SU-DHL-6 (cell line): ENCODE data around the gene NRXN2.
"Not testable (repeated sequence)": the region's sequence is repeated elsewhere in the genome, so short reads cannot be mapped to it uniquely, and the experiment has no call there.

Experiments used
- H2AFZ ChIP-seq: fragments of 200-600 bp; sonication (generic); 2 replicates; pipeline ENCODE4 v1.6.1; 2014; ENCODE audit warnings: low read depth, mild to moderate bottlenecking, moderate library complexity, mixed read lengths, antibody characterized with exemption, low read length; ENCODE audit not compliant: severe bottlenecking
- H3F3A ChIP-seq: fragments of 200-600 bp; shearing (Covaris generic); 2 replicates; pipeline ENCODE4 v1.6.0; 2016; ENCODE audit warnings: antibody characterized with exemption, mild to moderate bottlenecking; ENCODE audit not compliant: insufficient read depth
- H3K27ac ChIP-seq: fragments of 200-600 bp; sonication (generic); 2 replicates; pipeline ENCODE4 v1.5.1; 2016; ENCODE audit warnings: low read depth, mild to moderate bottlenecking, low read length, moderate library complexity, mixed read lengths
- H3K27me3 ChIP-seq: fragments of 200-600 bp; sonication (generic), shearing (Covaris generic); 2 replicates; pipeline ENCODE4 v1.6.0; 2014; ENCODE audit warnings: mild to moderate bottlenecking, low read length
- H3K36me3 ChIP-seq: fragments of 200-600 bp; sonication (generic); 2 replicates; pipeline ENCODE4 v1.6.1; 2014; ENCODE audit warnings: mild to moderate bottlenecking, low read length, mixed read lengths
- H3K4me2 ChIP-seq: fragments of 300-600, 200-600 bp; shearing (Covaris generic), sonication (generic); 2 replicates; pipeline ENCODE4 v1.6.0; 2014; ENCODE audit warnings: low read length, low read depth, mild to moderate bottlenecking; ENCODE audit not compliant: poor library complexity, severe bottlenecking
- H3K4me3 ChIP-seq: fragments of 200-600 bp; sonication (generic); 2 replicates; pipeline ENCODE4 v1.5.1; 2014; ENCODE audit warnings: antibody characterized with exemption, low read length, mild to moderate bottlenecking, mixed read lengths; ENCODE audit not compliant: insufficient read depth, poor library complexity, severe bottlenecking
- H3K79me2 ChIP-seq: fragments of 200-600 bp; sonication (generic); 2 replicates; pipeline ENCODE4 v1.6.1; 2014; ENCODE audit warnings: mild to moderate bottlenecking, low read length, moderate library complexity; ENCODE audit not compliant: insufficient read depth
- H3K9ac ChIP-seq: fragments of 200-600 bp; sonication (generic); 2 replicates; pipeline ENCODE4 v1.7.0; 2014; ENCODE audit warnings: mild to moderate bottlenecking, low read length
- H3K9me2 ChIP-seq: fragments of 200-600 bp; sonication (generic); replicated peaks from 2 replicates; pipeline ENCODE4 v1.6.1; 2014; ENCODE audit warnings: low read length; ENCODE audit not compliant: insufficient read depth
- H3K9me3 ChIP-seq: fragments of 200-600 bp; sonication (generic); 2 replicates; pipeline ENCODE4 v1.6.1; 2014; ENCODE audit warnings: low read length, mixed read lengths; ENCODE audit not compliant: insufficient read depth
- H4K20me1 ChIP-seq: fragments of 200-600 bp; sonication (generic); 2 replicates; pipeline ENCODE4 v1.6.1; 2014; ENCODE audit warnings: low read depth, mild to moderate bottlenecking, antibody characterized with exemption, low read length, moderate library complexity, mixed read lengths
- EZH2phosphoT487 ChIP-seq: fragments of 200-600 bp; sonication (generic), shearing (Covaris generic); conservative IDR thresholded peaks from 2 replicates; pipeline ENCODE4 v1.6.1; 2018; ENCODE audit warnings: mild to moderate bottlenecking, antibody characterized with exemption, low read length, moderate library complexity, mixed read lengths
- TF ChIP-seq, protein P1 (sequence below): fragments of 200-600 bp; sonication (generic); IDR thresholded peaks from one replicate; pipeline ENCODE4 v1.5.1; 2017; ENCODE audit warnings: antibody characterized with exemption, mild to moderate bottlenecking, low read length, moderate library complexity; ENCODE audit not compliant: insufficient read depth, poor library complexity, severe bottlenecking

NRXN2 gene

DNA sequence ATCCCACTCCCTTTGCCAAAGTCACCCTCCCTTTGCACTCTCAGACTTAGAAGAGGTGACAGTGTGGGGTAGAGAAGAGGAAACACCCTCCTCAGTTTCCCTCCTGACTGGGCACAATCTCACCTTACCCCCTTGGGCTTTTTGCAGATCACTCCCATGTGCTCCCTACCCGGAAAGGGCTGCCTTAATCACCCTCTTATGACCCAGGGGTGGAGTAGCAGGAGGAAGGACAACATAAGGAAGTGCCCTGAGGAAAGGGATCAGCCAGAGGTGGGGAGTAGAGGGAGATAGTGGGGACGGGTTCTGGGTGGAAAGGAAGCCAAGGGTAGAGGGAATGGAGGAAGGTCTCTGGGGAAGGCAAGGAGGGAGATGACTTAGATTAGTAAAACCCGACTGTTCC, 52.0 kb downstream of the NRXN2 start:
- H3K9ac ChIP-seq: no peak overlapping the region

DNA sequence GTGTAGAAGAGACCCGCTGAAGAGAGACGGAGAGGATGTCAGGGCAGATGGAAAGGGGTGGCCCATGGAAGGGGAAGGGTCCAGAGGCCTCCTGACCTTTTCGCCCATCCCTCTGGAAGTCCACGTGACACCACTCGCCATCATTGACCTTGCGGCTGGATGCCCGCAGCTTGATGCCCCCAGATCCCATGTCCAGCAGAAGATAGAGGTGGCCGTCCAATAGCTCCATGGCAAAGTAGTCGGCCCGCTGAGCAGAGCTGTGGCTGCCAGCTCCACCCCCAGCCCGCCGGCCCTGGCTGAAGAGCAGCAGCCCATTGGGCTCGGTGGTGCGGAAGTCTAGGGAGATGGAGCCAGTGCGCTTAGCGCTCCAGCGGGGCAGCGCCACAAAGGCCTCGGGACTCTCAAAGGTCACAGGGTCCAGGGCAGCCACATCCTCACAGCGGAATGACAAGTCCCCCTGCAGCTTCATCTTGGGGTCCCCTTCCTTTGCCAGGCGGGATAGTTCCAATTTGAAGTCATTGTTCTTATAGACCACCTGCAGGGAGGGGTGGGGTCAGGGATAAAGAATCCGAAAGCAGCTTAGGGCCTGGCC, 55.7 kb downstream of the NRXN2 start:
- no peak for TF ChIP-seq EZH2phosphoT487
- TF ChIP-seq, protein P1, sequence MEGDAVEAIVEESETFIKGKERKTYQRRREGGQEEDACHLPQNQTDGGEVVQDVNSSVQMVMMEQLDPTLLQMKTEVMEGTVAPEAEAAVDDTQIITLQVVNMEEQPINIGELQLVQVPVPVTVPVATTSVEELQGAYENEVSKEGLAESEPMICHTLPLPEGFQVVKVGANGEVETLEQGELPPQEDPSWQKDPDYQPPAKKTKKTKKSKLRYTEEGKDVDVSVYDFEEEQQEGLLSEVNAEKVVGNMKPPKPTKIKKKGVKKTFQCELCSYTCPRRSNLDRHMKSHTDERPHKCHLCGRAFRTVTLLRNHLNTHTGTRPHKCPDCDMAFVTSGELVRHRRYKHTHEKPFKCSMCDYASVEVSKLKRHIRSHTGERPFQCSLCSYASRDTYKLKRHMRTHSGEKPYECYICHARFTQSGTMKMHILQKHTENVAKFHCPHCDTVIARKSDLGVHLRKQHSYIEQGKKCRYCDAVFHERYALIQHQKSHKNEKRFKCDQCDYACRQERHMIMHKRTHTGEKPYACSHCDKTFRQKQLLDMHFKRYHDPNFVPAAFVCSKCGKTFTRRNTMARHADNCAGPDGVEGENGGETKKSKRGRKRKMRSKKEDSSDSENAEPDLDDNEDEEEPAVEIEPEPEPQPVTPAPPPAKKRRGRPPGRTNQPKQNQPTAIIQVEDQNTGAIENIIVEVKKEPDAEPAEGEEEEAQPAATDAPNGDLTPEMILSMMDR: no peak
- Histone ChIP-seq H4K20me1 (no peaks in the 10 kb centered on the region), H3K9me3 (no peaks in the 10 kb centered on the region), H3K9ac (no peak overlapping the region), H3F3A (no peaks in the 10 kb centered on the region), H3K27me3 (no peaks in the 10 kb centered on the region), H3K9me2 (no peaks in the 10 kb centered on the region), H3K36me3 (no peaks in the 10 kb centered on the region), H3K27ac (no peak overlapping the region), H2AFZ (no peak overlapping the region), H3K4me2 (no peak overlapping the region), H3K4me3 (no peak overlapping the region), H3K79me2 (no peaks in the 10 kb centered on the region)

More for the DNA sequence above, 52.0 kb downstream of the NRXN2 start:
- Histone ChIP-seq H4K20me1 (no peaks in the 10 kb centered on the region), H3K9me2 (no peaks in the 10 kb centered on the region), H3K9me3 (no peaks in the 10 kb centered on the region), H3K27ac (no peak overlapping the region), H3K36me3 (no peaks in the 10 kb centered on the region), H3K27me3 (no peaks in the 10 kb centered on the region), H3K79me2 (no peaks in the 10 kb centered on the region), H3K4me3 (no peak overlapping the region), H2AFZ (no peak overlapping the region), H3K4me2 (no peak overlapping the region), H3F3A (no peaks in the 10 kb centered on the region)
- TF ChIP-seq, protein P1: no peak
- TF ChIP-seq EZH2phosphoT487: no peak

DNA sequence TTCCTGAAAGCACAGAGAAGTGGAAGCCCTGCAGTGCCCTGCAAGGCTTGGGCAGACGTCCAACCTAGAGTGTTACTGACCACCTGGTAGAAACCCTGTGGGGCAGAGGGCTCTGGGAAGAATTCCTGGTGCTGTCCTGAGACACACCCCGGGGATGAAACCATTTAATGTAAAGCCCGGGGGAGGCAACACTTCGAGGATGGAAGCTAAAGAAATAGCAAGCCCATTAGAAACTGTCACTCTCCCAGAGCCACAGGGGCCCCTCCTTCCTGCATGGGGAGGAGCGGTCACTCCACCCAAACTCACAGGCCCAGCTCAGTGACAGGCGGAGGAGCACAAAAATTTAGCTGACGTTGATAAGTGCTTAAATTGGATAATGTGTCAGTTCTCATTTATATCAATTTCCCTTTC, 57.6 kb downstream of the NRXN2 start:
- no peaks in the 10 kb centered on the region for H3K27me3 ChIP-seq
- H2AFZ ChIP-seq: no peak overlapping the region
- no peaks in the 10 kb centered on the region for H4K20me1 ChIP-seq
- H3K79me2 ChIP-seq: no peaks in the 10 kb centered on the region
- TF ChIP-seq EZH2phosphoT487: no peak
- TF ChIP-seq, protein P1: no peak
- H3F3A ChIP-seq: no peaks in the 10 kb centered on the region
- no peaks in the 10 kb centered on the region for H3K36me3 ChIP-seq
- no peak overlapping the region for H3K4me3 ChIP-seq
- H3K9me3 ChIP-seq: no peaks in the 10 kb centered on the region
- no peak overlapping the region for H3K4me2 ChIP-seq
- H3K9me2 ChIP-seq: no peaks in the 10 kb centered on the region
- H3K9ac ChIP-seq: no peak overlapping the region
- H3K27ac ChIP-seq: no peak overlapping the region

GRCh38 chr11:64664236-64664870, 58.6 kb downstream of the NRXN2 start:
- not testable (repeated sequence) for H3K9ac ChIP-seq, H4K20me1 ChIP-seq, H3K27me3 ChIP-seq, H3F3A ChIP-seq, H2AFZ ChIP-seq, H3K4me3 ChIP-seq, H3K27ac ChIP-seq, H3K79me2 ChIP-seq, H3K4me2 ChIP-seq, H3K9me2 ChIP-seq, H3K9me3 ChIP-seq, H3K36me3 ChIP-seq
